ENCODE results near the gene TRMT11. TPM values are rescaled to one million over a fixed set of nuclear protein-coding genes. Genes with fewer than 3 reads are reported as not detected.

The TRMT11 gene
- polyA plus RNA-seq, 1 of the 3 experiments (the other 2 are of a cell fraction), result 15.0 TPM

DNA sequence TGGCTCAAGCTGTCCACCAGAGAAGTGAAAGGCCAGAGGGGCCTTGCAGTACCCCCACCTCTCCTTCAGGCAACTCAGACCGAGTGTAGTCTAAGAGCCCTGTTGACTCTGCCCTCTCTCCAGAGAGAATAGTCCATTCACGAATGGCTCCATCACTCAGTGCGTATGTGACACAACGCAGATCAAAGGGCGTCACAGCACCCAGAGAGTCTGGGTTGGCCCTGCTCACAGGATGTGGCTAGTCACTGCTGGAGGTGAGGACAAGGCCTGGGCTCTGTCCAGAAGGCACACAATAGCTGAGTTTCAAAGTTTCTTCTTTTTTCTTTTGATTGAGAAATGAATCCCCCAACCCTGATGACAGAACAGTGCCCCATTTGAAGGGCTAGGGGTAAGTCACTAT, 74.1 kb downstream of the TRMT11 start:
- DNase-seq, result no peak
- no peaks in the 10 kb centered on the region for H3F3A ChIP-seq (replicated peaks; ENCODE audit: insufficient read depth)
- no peaks in the 10 kb centered on the region for H3K9me2 ChIP-seq
- no peak overlapping the region for H3K9ac ChIP-seq
- H3K27ac ChIP-seq (ENCODE audit: low read depth in 2 of 2, low read length in 1 of 2), result no peak overlapping the region
- ChIA-PET CTCF (interaction anchor here (1.0 to 1.3 kb wide), 2 partner anchors 12 to 27 kb away, joined by 3 read pairs; no protein-coding TSS in a partner anchor), POLR2A (no interaction called here)
- H3K9me3 ChIP-seq, result no peaks in the 10 kb centered on the region; the same call in 1 of the 2 replicates
- H3K27me3 ChIP-seq (ENCODE audit: insufficient read depth), result no peaks in the 10 kb centered on the region
- H3K79me2 ChIP-seq (ENCODE audit: insufficient read depth), result no peaks in the 10 kb centered on the region
- no peak overlapping the region for H3K4me3 ChIP-seq (ENCODE audit: low read depth in 2 of 2, low read length in 1 of 2)
- TF ChIP-seq EP300 (IDR thresholded peaks at IDR 0.05; ENCODE audit: borderline replicate concordance in 1 of 2, low read depth in 1 of 2, low read length in 1 of 2) (no peak), FOSL2 (IDR thresholded peaks at IDR 0.05; ENCODE audit: borderline replicate concordance, low read depth) (no peak), EZH2phosphoT487 (IDR thresholded peaks at IDR 0.05; ENCODE audit: borderline replicate concordance, low read depth) (no peak), POLR2AphosphoS5 (IDR thresholded peaks at IDR 0.05; ENCODE audit: low read depth, low read length) (no peak), RAD21 (IDR thresholded peaks at IDR 0.05; ENCODE audit: low read length) (no peak), NRF1 (IDR thresholded peaks at IDR 0.05; ENCODE audit: low read depth, low read length) (no peak), RCOR1 (IDR thresholded peaks at IDR 0.05; ENCODE audit: low read length) (no peak), RFX5 (IDR thresholded peaks at IDR 0.05; ENCODE audit: low read length) (no peak), USF2 (IDR thresholded peaks at IDR 0.05; ENCODE audit: borderline replicate concordance, low read depth, low read length) (no peak), CHD2 (IDR thresholded peaks at IDR 0.05; ENCODE audit: low read length, partially characterized antibody) (no peak), MEF2A (IDR thresholded peaks at IDR 0.05; ENCODE audit: borderline replicate concordance, low read depth) (no peak), MXI1 (IDR thresholded peaks at IDR 0.05; ENCODE audit: low read depth, low read length) (no peak), SMC3 (IDR thresholded peaks at IDR 0.05; ENCODE audit: low read depth, low read length) (no peak), FOXM1 (IDR thresholded peaks at IDR 0.05; ENCODE audit: low read depth) (no peak), ZBTB33 (IDR thresholded peaks at IDR 0.05; ENCODE audit: borderline replicate concordance, low read depth) (no peak)
- TF ChIP-seq, protein P1, sequence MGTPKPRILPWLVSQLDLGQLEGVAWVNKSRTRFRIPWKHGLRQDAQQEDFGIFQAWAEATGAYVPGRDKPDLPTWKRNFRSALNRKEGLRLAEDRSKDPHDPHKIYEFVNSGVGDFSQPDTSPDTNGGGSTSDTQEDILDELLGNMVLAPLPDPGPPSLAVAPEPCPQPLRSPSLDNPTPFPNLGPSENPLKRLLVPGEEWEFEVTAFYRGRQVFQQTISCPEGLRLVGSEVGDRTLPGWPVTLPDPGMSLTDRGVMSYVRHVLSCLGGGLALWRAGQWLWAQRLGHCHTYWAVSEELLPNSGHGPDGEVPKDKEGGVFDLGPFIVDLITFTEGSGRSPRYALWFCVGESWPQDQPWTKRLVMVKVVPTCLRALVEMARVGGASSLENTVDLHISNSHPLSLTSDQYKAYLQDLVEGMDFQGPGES (IDR thresholded peaks at IDR 0.05; ENCODE audit: low read depth, low read length), result no peak
- TF ChIP-seq, protein P2, sequence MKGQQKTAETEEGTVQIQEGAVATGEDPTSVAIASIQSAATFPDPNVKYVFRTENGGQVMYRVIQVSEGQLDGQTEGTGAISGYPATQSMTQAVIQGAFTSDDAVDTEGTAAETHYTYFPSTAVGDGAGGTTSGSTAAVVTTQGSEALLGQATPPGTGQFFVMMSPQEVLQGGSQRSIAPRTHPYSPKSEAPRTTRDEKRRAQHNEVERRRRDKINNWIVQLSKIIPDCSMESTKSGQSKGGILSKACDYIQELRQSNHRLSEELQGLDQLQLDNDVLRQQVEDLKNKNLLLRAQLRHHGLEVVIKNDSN (IDR thresholded peaks at IDR 0.05; ENCODE audit: borderline replicate concordance, low read depth), result no peak
- TF ChIP-seq, protein P3, sequence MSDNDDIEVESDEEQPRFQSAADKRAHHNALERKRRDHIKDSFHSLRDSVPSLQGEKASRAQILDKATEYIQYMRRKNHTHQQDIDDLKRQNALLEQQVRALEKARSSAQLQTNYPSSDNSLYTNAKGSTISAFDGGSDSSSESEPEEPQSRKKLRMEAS (IDR thresholded peaks at IDR 0.05; ENCODE audit: low read depth), result no peak
- TF ChIP-seq, protein P4, sequence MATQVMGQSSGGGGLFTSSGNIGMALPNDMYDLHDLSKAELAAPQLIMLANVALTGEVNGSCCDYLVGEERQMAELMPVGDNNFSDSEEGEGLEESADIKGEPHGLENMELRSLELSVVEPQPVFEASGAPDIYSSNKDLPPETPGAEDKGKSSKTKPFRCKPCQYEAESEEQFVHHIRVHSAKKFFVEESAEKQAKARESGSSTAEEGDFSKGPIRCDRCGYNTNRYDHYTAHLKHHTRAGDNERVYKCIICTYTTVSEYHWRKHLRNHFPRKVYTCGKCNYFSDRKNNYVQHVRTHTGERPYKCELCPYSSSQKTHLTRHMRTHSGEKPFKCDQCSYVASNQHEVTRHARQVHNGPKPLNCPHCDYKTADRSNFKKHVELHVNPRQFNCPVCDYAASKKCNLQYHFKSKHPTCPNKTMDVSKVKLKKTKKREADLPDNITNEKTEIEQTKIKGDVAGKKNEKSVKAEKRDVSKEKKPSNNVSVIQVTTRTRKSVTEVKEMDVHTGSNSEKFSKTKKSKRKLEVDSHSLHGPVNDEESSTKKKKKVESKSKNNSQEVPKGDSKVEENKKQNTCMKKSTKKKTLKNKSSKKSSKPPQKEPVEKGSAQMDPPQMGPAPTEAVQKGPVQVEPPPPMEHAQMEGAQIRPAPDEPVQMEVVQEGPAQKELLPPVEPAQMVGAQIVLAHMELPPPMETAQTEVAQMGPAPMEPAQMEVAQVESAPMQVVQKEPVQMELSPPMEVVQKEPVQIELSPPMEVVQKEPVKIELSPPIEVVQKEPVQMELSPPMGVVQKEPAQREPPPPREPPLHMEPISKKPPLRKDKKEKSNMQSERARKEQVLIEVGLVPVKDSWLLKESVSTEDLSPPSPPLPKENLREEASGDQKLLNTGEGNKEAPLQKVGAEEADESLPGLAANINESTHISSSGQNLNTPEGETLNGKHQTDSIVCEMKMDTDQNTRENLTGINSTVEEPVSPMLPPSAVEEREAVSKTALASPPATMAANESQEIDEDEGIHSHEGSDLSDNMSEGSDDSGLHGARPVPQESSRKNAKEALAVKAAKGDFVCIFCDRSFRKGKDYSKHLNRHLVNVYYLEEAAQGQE (IDR thresholded peaks at IDR 0.05; ENCODE audit: low read depth, low read length), result no peak
- H3K4me1 ChIP-seq (ENCODE audit: control insufficient read depth in 1 of 2, insufficient read depth in 2 of 2, low read depth in 1 of 2, low read length in 1 of 2), result peaks cover 0 to 17% of the 10 kb centered on the region in 2 experiments; a peak in 2 of 4 replicates
- H3K4me2 ChIP-seq, result no peak overlapping the region
- H2AFZ ChIP-seq (ENCODE audit: low read depth), result no peak overlapping the region
- WGBS (ENCODE audit: low lambda C conversion rate), result 96% methylated on average over 5 of the region's 5 CpGs
- no peaks in the 10 kb centered on the region for H4K20me1 ChIP-seq (ENCODE audit: insufficient read depth)
- peaks cover 0 to 7% of the 10 kb centered on the region in 2 experiments for H3K36me3 ChIP-seq (replicated peaks in 1 of 2; ENCODE audit: control insufficient read depth in 1 of 2, insufficient read depth in 2 of 2, low read length in 1 of 2)
